ENCODE results near the gene PCDHAC2. TPM values are rescaled to one million over a fixed set of nuclear protein-coding genes. Genes with fewer than 3 reads are reported as not detected.
A peak's percentile ranks its signal among the peaks of the same experiment; 100 is the strongest.

The PCDHAC2 gene
- total RNA-seq (ENCODE audit: low replicate concordance) = 1.9 and 2.5 TPM in 2 replicates

GRCh38 chr5:140966293-140967225, at the start of gene PCDHAC2:
Gene PCDHAC2 (plus strand): TSS chr5:140966476. CDS start chr5:140966767, 291 bp downstream.
- H3K9me3 ChIP-seq (ENCODE audit: low read depth) = no peaks in the 10 kb centered on the region
- TF ChIP-seq EZH2phosphoT487 (IDR thresholded peaks at IDR 0.05) = peak; percentile 56
- TF ChIP-seq, protein P1, sequence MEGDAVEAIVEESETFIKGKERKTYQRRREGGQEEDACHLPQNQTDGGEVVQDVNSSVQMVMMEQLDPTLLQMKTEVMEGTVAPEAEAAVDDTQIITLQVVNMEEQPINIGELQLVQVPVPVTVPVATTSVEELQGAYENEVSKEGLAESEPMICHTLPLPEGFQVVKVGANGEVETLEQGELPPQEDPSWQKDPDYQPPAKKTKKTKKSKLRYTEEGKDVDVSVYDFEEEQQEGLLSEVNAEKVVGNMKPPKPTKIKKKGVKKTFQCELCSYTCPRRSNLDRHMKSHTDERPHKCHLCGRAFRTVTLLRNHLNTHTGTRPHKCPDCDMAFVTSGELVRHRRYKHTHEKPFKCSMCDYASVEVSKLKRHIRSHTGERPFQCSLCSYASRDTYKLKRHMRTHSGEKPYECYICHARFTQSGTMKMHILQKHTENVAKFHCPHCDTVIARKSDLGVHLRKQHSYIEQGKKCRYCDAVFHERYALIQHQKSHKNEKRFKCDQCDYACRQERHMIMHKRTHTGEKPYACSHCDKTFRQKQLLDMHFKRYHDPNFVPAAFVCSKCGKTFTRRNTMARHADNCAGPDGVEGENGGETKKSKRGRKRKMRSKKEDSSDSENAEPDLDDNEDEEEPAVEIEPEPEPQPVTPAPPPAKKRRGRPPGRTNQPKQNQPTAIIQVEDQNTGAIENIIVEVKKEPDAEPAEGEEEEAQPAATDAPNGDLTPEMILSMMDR (IDR thresholded peaks at IDR 0.05) = no peak
- peak; percentile 68 for TF ChIP-seq EZH2 (IDR thresholded peaks at IDR 0.05)
- peaks cover 65% of the 10 kb centered on the region for H3K27me3 ChIP-seq
- no peak within 1 kb of the TSS for H3K27ac ChIP-seq
- H3K4me2 ChIP-seq = peak within 1 kb of the TSS; percentile 91
- peaks cover 21% of the 10 kb centered on the region for H3K4me1 ChIP-seq
- H3K9me3 Mint-ChIP-seq = no peaks in the 10 kb centered on the region
- H3K4me1 Mint-ChIP-seq = peaks cover 25% of the 10 kb centered on the region
- H3K27ac Mint-ChIP-seq = no peak within 1 kb of the TSS
- peak within 1 kb of the TSS; percentile 80 for H2AFZ ChIP-seq (replicated peaks)
- H3F3A ChIP-seq (ENCODE audit: low read depth) = peaks cover 29% of the 10 kb centered on the region
- H3K9ac ChIP-seq = no peak within 1 kb of the TSS
- peaks cover 4% of the 10 kb centered on the region for H3K27me3 Mint-ChIP-seq (ENCODE audit: insufficient read depth, low read depth)
- H3K36me3 Mint-ChIP-seq = peaks cover 5% of the 10 kb centered on the region
- peak; percentile 82 for DNase-seq (ENCODE audit: low spot score)
- H3K4me3 ChIP-seq = peak within 1 kb of the TSS; percentile 75
- peaks cover 79% of the 10 kb centered on the region for H4K20me1 ChIP-seq (ENCODE audit: low read depth)
- no peaks in the 10 kb centered on the region for H3K36me3 ChIP-seq
- peak within 1 kb of the TSS; percentile 90 for H3K4me3 Mint-ChIP-seq
- no peaks in the 10 kb centered on the region for H3K79me2 ChIP-seq (ENCODE audit: low read depth)

DNA sequence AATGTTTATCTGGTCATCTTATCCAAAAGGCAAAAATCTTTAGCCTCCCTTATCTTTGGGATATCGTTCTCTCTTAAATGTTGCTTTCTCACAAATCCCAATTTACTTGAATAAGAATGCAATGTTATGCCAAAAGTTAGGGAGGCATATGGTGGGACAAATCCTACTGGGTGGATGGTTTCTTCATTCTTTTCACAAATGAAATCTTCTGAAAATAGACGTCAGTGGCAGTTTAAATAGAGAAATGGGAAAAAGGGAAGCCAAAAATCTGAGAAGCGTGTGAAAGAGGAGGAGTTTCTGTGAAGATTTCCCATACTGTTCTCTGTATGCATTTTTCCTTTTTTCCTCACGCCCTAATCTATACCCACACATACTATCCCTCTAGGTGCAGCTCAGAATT, 42.7 kb upstream of the PCDHAC2 start:
- H3K4me1 Mint-ChIP-seq = peaks cover 5% of the 10 kb centered on the region
- H3K36me3 Mint-ChIP-seq = no peaks in the 10 kb centered on the region
- no peak overlapping the region for H3K27ac Mint-ChIP-seq
- no peaks in the 10 kb centered on the region for H3K9me3 Mint-ChIP-seq
- H3K4me3 Mint-ChIP-seq = no peak overlapping the region
- Histone ChIP-seq H3K4me3 (no peak overlapping the region), H3K9ac (no peak overlapping the region), H3K27me3 (peaks cover 48% of the 10 kb centered on the region), H3K4me2 (no peak overlapping the region), H3F3A (ENCODE audit: low read depth) (peaks cover 20% of the 10 kb centered on the region), H3K36me3 (no peaks in the 10 kb centered on the region), H4K20me1 (ENCODE audit: low read depth) (peaks cover 43% of the 10 kb centered on the region), H3K79me2 (ENCODE audit: low read depth) (no peaks in the 10 kb centered on the region), H3K27ac (no peak overlapping the region), H3K9me3 (ENCODE audit: low read depth) (no peaks in the 10 kb centered on the region), H3K4me1 (no peaks in the 10 kb centered on the region), H2AFZ (replicated peaks) (no peak overlapping the region)
- TF ChIP-seq, protein P1 (IDR thresholded peaks at IDR 0.05) = no peak
- no peak for TF ChIP-seq EZH2phosphoT487 (IDR thresholded peaks at IDR 0.05)
- no peak for TF ChIP-seq EZH2 (IDR thresholded peaks at IDR 0.05)
- peaks cover 13% of the 10 kb centered on the region for H3K27me3 Mint-ChIP-seq (ENCODE audit: insufficient read depth, low read depth)
- DNase-seq (ENCODE audit: low spot score) = no peak

DNA sequence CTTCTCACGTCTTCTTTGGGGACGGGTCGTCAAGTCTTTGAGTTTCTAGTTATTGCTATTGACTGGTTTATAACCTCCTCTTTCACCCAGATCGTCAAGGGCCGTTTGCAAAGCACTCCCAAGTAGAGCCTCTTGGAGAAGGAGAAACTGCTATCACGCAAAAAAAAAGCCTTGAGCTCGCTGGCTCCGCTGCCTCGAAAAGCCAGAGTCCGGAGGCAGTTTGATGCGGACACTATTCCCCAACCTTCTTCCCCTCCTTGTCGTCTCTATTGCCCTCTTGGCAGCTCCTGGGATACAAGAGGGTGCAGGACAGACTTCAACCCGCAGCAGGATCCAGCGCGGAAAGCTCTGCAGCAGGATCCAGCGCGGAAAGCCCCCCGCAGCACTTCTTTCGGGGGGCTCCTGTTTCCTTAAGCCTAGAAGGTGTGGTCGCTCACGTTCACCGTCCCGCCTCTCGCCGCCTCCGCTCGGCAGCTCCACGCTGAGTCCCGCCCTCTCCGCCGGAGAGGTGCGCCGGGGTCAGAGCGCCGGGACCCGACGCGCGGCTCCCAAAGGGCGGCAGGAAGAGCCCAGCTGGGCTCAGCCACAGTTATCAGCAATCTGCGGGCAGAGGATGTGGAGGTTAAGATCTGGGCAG, 40.4 kb upstream of the PCDHAC2 start, which contains the start of gene PCDHAC1:
TSS of gene PCDHAC1 (plus strand) at position 494 of the 637 bp plus-strand sequence. CDS start 594 bp downstream, outside the sequence.
- H3K36me3 ChIP-seq = no peaks in the 10 kb centered on the region
- H3F3A ChIP-seq (ENCODE audit: low read depth) = peaks cover 20% of the 10 kb centered on the region
- H3K9ac ChIP-seq = no peak within 1 kb of the TSS
- peaks cover 13% of the 10 kb centered on the region for H3K27me3 Mint-ChIP-seq (ENCODE audit: insufficient read depth, low read depth)
- H3K4me3 Mint-ChIP-seq = peak within 1 kb of the TSS; percentile 88
- H3K27ac ChIP-seq = no peak within 1 kb of the TSS
- TF ChIP-seq, protein P1 (IDR thresholded peaks at IDR 0.05) = no peak
- TF ChIP-seq EZH2 (IDR thresholded peaks at IDR 0.05) = no peak
- no peak for TF ChIP-seq EZH2phosphoT487 (IDR thresholded peaks at IDR 0.05)
- peak within 1 kb of the TSS; percentile 89 for H3K4me2 ChIP-seq
- DNase-seq (ENCODE audit: low spot score) = peak; percentile 86
- H3K9me3 ChIP-seq (ENCODE audit: low read depth) = no peaks in the 10 kb centered on the region
- no peaks in the 10 kb centered on the region for H3K4me1 ChIP-seq
- peak within 1 kb of the TSS; percentile 67 for H3K4me3 ChIP-seq
- no peaks in the 10 kb centered on the region for H3K79me2 ChIP-seq (ENCODE audit: low read depth)
- H3K4me1 Mint-ChIP-seq = peaks cover 5% of the 10 kb centered on the region
- H4K20me1 ChIP-seq (ENCODE audit: low read depth) = peaks cover 45% of the 10 kb centered on the region
- peaks cover 58% of the 10 kb centered on the region for H3K27me3 ChIP-seq
- H3K27ac Mint-ChIP-seq = no peak within 1 kb of the TSS
- H3K36me3 Mint-ChIP-seq = peaks cover 2% of the 10 kb centered on the region
- H3K9me3 Mint-ChIP-seq = no peaks in the 10 kb centered on the region
- peak within 1 kb of the TSS; percentile 80 for H2AFZ ChIP-seq (replicated peaks)

Data from neural progenitor cell (in vitro differentiated cells).